Measurements from ENCODE around the gene KLHL1. TPM values are rescaled to one million over a fixed set of nuclear protein-coding genes. Genes with fewer than 3 reads are reported as not detected.

The KLHL1 gene
- total RNA-seq, 1 experiment from 2014 or later, result not detected

DNA sequence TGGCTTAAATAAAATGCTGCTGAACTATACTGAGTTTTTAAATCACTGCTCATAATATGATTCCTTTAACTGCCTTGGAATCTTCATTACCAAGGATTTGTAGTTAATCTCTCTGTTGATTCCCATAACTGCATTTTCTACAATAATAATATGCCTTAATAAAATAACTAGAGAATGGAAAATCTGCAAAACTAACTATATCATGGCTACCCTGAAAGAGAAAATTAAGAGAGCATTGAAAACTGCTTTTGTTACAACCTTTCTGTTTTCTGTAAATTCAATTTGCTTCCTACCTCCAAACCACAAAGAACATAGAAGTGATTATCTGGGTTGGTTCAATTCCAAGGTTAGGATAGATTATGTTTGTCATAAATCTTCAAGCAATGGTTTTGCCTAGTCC is 203.5 kb downstream of the KLHL1 start:
- no TSS peak for BruUV-seq (replicated peaks)
- Histone ChIP-seq H3K27me3 (ENCODE audit: control insufficient read depth, insufficient read depth, low read length) (no peaks in the 10 kb centered on the region), H3K36me3 (ENCODE audit: control insufficient read depth, insufficient read depth, low read length) (no peaks in the 10 kb centered on the region), H3K27ac (ENCODE audit: low read length) (no peak overlapping the region), H3K4me3 (ENCODE audit: low read depth in 2 of 2, low read length in 2 of 2) (no peak overlapping the region), H3K4me1 (ENCODE audit: control insufficient read depth, insufficient read depth, low read length) (no peaks in the 10 kb centered on the region), H3K9me3 (ENCODE audit: control insufficient read depth, insufficient read depth, low read depth, low read length) (no peaks in the 10 kb centered on the region)
- ChIA-PET POLR2A (no interaction called here), CTCF (no interaction called here)
- in situ Hi-C loops (cut with HindIII; ENCODE audit: low pct_unique_long_range_greater_than_20kb, low sequenced_read_pairs) (no loop called here), intact Hi-C loops (cut with micrococcal nuclease; ENCODE audit: unreplicated experiment) (no loop called here)
- TF ChIP-seq TCF7L2 (IDR thresholded peaks at IDR 0.05; ENCODE audit: low read depth, low read length) (no peak), CTCF (IDR thresholded peaks at IDR 0.05) (no peak), SIN3A (IDR thresholded peaks at IDR 0.05; ENCODE audit: borderline replicate concordance, insufficient read depth, low read depth, low read length) (no peak), POLR2AphosphoS5 (IDR thresholded peaks at IDR 0.05; ENCODE audit: low read depth, low read length) (no peak)
- TF ChIP-seq, protein P1, sequence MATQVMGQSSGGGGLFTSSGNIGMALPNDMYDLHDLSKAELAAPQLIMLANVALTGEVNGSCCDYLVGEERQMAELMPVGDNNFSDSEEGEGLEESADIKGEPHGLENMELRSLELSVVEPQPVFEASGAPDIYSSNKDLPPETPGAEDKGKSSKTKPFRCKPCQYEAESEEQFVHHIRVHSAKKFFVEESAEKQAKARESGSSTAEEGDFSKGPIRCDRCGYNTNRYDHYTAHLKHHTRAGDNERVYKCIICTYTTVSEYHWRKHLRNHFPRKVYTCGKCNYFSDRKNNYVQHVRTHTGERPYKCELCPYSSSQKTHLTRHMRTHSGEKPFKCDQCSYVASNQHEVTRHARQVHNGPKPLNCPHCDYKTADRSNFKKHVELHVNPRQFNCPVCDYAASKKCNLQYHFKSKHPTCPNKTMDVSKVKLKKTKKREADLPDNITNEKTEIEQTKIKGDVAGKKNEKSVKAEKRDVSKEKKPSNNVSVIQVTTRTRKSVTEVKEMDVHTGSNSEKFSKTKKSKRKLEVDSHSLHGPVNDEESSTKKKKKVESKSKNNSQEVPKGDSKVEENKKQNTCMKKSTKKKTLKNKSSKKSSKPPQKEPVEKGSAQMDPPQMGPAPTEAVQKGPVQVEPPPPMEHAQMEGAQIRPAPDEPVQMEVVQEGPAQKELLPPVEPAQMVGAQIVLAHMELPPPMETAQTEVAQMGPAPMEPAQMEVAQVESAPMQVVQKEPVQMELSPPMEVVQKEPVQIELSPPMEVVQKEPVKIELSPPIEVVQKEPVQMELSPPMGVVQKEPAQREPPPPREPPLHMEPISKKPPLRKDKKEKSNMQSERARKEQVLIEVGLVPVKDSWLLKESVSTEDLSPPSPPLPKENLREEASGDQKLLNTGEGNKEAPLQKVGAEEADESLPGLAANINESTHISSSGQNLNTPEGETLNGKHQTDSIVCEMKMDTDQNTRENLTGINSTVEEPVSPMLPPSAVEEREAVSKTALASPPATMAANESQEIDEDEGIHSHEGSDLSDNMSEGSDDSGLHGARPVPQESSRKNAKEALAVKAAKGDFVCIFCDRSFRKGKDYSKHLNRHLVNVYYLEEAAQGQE (IDR thresholded peaks at IDR 0.05; ENCODE audit: insufficient read depth in 1 of 2, low read depth in 2 of 2, low read length in 1 of 2), result no peak
- ATAC-seq (no peak), DNase-seq (ENCODE audit: low read depth, low spot score) (no peak)

GRCh38 chr13:69903081-69903480 is 205.2 kb downstream of the KLHL1 start:
- intact Hi-C loops (cut with micrococcal nuclease; ENCODE audit: unreplicated experiment), result no loop called here

More at GRCh38 chr13:69903081-69903480, 205.2 kb downstream of the KLHL1 start:
- Histone ChIP-seq H3K9me3 (ENCODE audit: control insufficient read depth, insufficient read depth, low read depth, low read length) (no peaks in the 10 kb centered on the region), H3K27me3 (ENCODE audit: control insufficient read depth, insufficient read depth, low read length) (no peaks in the 10 kb centered on the region), H3K36me3 (ENCODE audit: control insufficient read depth, insufficient read depth, low read length) (no peaks in the 10 kb centered on the region), H3K4me3 (ENCODE audit: low read depth in 2 of 2, low read length in 2 of 2) (no peak overlapping the region), H3K27ac (ENCODE audit: low read length) (no peak overlapping the region), H3K4me1 (ENCODE audit: control insufficient read depth, insufficient read depth, low read length) (no peaks in the 10 kb centered on the region)
- BruUV-seq (replicated peaks), result no TSS peak
- POLR2A ChIA-PET, result no interaction called here
- CTCF ChIA-PET, result no interaction called here
- DNase-seq (ENCODE audit: low read depth, low spot score) (no peak), ATAC-seq (no peak)
- no peak for TF ChIP-seq TCF7L2 (IDR thresholded peaks at IDR 0.05; ENCODE audit: low read depth, low read length)
- TF ChIP-seq POLR2AphosphoS5 (IDR thresholded peaks at IDR 0.05; ENCODE audit: low read depth, low read length), result no peak
- no peak for TF ChIP-seq CTCF (IDR thresholded peaks at IDR 0.05)
- no peak for TF ChIP-seq SIN3A (IDR thresholded peaks at IDR 0.05; ENCODE audit: borderline replicate concordance, insufficient read depth, low read depth, low read length)
- TF ChIP-seq, protein P1 (IDR thresholded peaks at IDR 0.05; ENCODE audit: insufficient read depth in 1 of 2, low read depth in 2 of 2, low read length in 1 of 2), result no peak
- in situ Hi-C loops (cut with HindIII; ENCODE audit: low pct_unique_long_range_greater_than_20kb, low sequenced_read_pairs), result no loop called here

Data from Panc1 (cell line).